K562 (cell line): ENCODE data around the gene UPP1. TPM values are rescaled to one million over a fixed set of nuclear protein-coding genes. Genes with fewer than 3 reads are reported as not detected.
A peak's percentile ranks its signal among the peaks of the same experiment; 100 is the strongest.

Experiments used
- ARID4B ChIP-seq: sonication (generic); formaldehyde crosslinking; IDR thresholded peaks from 2 replicates; pipeline ENCODE4 v1.8.0; 2022; ENCODE audit warnings: mild to moderate bottlenecking, missing genetic modification reagents
- DPF2 ChIP-seq: fragments of 450-650 bp; IDR thresholded peaks from 2 replicates; pipeline ENCODE4 v1.6.1; 2016
- ERF ChIP-seq: fragments of 450-650 bp; formaldehyde crosslinking; IDR thresholded peaks from 2 replicates; pipeline ENCODE4 v1.4.0; 2020; ENCODE audit warnings: mild to moderate bottlenecking, mixed read lengths
- FOXA1 ChIP-seq: fragments of 450-650 bp; IDR thresholded peaks from 2 replicates; pipeline ENCODE4 v1.6.1; 2016; ENCODE audit warnings: mild to moderate bottlenecking, borderline replicate concordance
- GATA2 ChIP-seq: sonication (generic); formaldehyde crosslinking; IDR thresholded peaks from 2 replicates; pipeline ENCODE4 v1.4.0; 2020; ENCODE audit warnings: mild to moderate bottlenecking, missing genetic modification reagents
- HMG20B ChIP-seq: fragments of 250-450 bp; sonication (Bioruptor Pico); IDR thresholded peaks from 2 replicates; pipeline ENCODE4 v1.5.0; 2021; ENCODE audit warnings: mild to moderate bottlenecking
- IRF1 ChIP-seq: sonication (generic); formaldehyde crosslinking; IDR thresholded peaks from 2 replicates; pipeline ENCODE4 v1.8.0; 2022; ENCODE audit warnings: missing genetic modification reagents, mild to moderate bottlenecking, borderline replicate concordance
- KDM2B ChIP-seq: fragments of 250-450 bp; sonication (Bioruptor Pico); IDR thresholded peaks from 2 replicates; pipeline ENCODE4 v1.8.0; 2021; ENCODE audit warnings: mild to moderate bottlenecking, moderate library complexity
- PCBP2 ChIP-seq: fragments of 200-400 bp; formaldehyde crosslinking; IDR thresholded peaks from 2 replicates; pipeline ENCODE4 v1.6.1; 2018; ENCODE audit warnings: low read length, low read depth, mild to moderate bottlenecking, moderate library complexity; ENCODE audit not compliant: poor library complexity, severe bottlenecking
- SMAD3 ChIP-seq: fragments of 450-650 bp; formaldehyde crosslinking; conservative IDR thresholded peaks from 2 replicates; pipeline ENCODE4 v1.4.0; 2020; ENCODE audit warnings: mild to moderate bottlenecking
- SMARCA4 ChIP-seq: fragments of 450-650 bp; IDR thresholded peaks from 2 replicates; pipeline ENCODE4 v1.6.1; 2016
- SNRNP70 ChIP-seq: fragments of 200-400 bp; formaldehyde crosslinking; optimal IDR thresholded peaks from 2 replicates; pipeline ENCODE3; 2017; ENCODE audit warnings: low read depth, low read length
- SOX6 ChIP-seq: fragments of 450-650 bp; IDR thresholded peaks from 2 replicates; pipeline ENCODE4 v1.6.1; 2014; ENCODE audit warnings: mild to moderate bottlenecking
- SP1 ChIP-seq: sonication (generic); formaldehyde crosslinking; IDR thresholded peaks from 2 replicates; pipeline ENCODE4 v1.8.1; 2022; ENCODE audit warnings: mild to moderate bottlenecking, missing genetic modification reagents
- TARDBP ChIP-seq: fragments of 450-650 bp; IDR thresholded peaks from 2 replicates; pipeline ENCODE4 v1.6.1; 2016
- TOE1 ChIP-seq, 2 experiments: fragments of 450-650 bp in 1 of 2; sonication (generic) in 1 of 2; formaldehyde crosslinking in 1 of 2; IDR thresholded peaks; 2 replicates each; pipeline versions ENCODE4 v1.7.1 to v1.8.0; 2016 to 2022; ENCODE audit warnings: borderline replicate concordance in 2 of 2, mild to moderate bottlenecking in 2 of 2, antibody characterized with exemption in 1 of 2, inconsistent platforms in 1 of 2, low read depth in 1 of 2, missing genetic modification reagents in 1 of 2, moderate library complexity in 1 of 2
- TRIM25 ChIP-seq: fragments of 450-650 bp; IDR thresholded peaks from 2 replicates; pipeline ENCODE4 v1.7.0; 2016; ENCODE audit warnings: borderline replicate concordance
- ZFP36 ChIP-seq: fragments of 150-350 bp; IDR thresholded peaks from 2 replicates; pipeline ENCODE4 v1.6.1; 2018; ENCODE audit warnings: low read length, low read depth; ENCODE audit not compliant: partially characterized antibody
- ZNF507 ChIP-seq: conservative IDR thresholded peaks from 2 replicates; pipeline ENCODE4 v1.6.1; 2017; ENCODE audit warnings: missing genetic modification characterization, missing compliant biosample characterization
- ZNF561 ChIP-seq: fragments of 450-650 bp; formaldehyde crosslinking; conservative IDR thresholded peaks from 2 replicates; pipeline ENCODE4 v1.4.0; 2020; ENCODE audit warnings: mild to moderate bottlenecking, moderate library complexity
- ZNF644 ChIP-seq: fragments of 200-800 bp; sonication (Bioruptor generic); IDR thresholded peaks from 2 replicates; pipeline ENCODE4 v1.6.1; 2016; ENCODE audit warnings: low read depth, missing genetic modification characterization, missing compliant biosample characterization
- ZNF699 ChIP-seq: fragments of 250-450 bp; sonication (Bioruptor Pico); IDR thresholded peaks from 2 replicates; pipeline ENCODE4 v1.8.0; 2021; ENCODE audit warnings: mild to moderate bottlenecking, moderate library complexity; ENCODE audit not compliant: insufficient replicate concordance
- ZNF77 ChIP-seq: fragments of 250-450 bp; sonication (Bioruptor Pico); IDR thresholded peaks from 2 replicates; pipeline ENCODE4 v1.5.0; 2020
- ZZZ3 ChIP-seq: fragments of 450-650 bp; IDR thresholded peaks from 2 replicates; pipeline ENCODE4 v1.6.1; 2016; ENCODE audit warnings: antibody characterized with exemption, mild to moderate bottlenecking, moderate library complexity
- polyA plus RNA-seq, 8 experiments: library from polyadenylated mRNA; depleted of rRNA in 4 of 8; stranded (reverse) in 5 of 8; unstranded in 3 of 8; fragments of >200 nt; fragmentation: Nextera tagmentation in 2 of 8; fragmentation: Illumina TruSeq in 1 of 8; extraction: Ambion mirVana in 2 of 8; extraction: Trizol in 1 of 8; gene quantifications; 2 replicates each; pipeline versions ENCODE4 v1.2.1 to v1.2.3, GENCODE V29; 2011 to 2014; ENCODE audit warnings: inconsistent platforms in 1 of 8, missing spikeins in 1 of 8
- total RNA-seq, 7 experiments: library from RNA; depleted of rRNA in 6 of 7; stranded (reverse); fragments of >200 nt in 6 of 7; fragmentation: Illumina TruSeq in 2 of 7; extraction: Trizol in 2 of 7; gene quantifications; 2 replicates each; pipeline versions ENCODE4 v1.2.1 to v1.2.3, GENCODE V29; 2011 to 2021; ENCODE audit warnings: low replicate concordance in 1 of 7

Gene UPP1
- total and polyA plus RNA-seq, 9 of the 15 experiments (the other 6 are each of a cell fraction or from before 2014, with no cell fraction given) = 0.38 to 2.4 (median 0.61) TPM

DNA sequence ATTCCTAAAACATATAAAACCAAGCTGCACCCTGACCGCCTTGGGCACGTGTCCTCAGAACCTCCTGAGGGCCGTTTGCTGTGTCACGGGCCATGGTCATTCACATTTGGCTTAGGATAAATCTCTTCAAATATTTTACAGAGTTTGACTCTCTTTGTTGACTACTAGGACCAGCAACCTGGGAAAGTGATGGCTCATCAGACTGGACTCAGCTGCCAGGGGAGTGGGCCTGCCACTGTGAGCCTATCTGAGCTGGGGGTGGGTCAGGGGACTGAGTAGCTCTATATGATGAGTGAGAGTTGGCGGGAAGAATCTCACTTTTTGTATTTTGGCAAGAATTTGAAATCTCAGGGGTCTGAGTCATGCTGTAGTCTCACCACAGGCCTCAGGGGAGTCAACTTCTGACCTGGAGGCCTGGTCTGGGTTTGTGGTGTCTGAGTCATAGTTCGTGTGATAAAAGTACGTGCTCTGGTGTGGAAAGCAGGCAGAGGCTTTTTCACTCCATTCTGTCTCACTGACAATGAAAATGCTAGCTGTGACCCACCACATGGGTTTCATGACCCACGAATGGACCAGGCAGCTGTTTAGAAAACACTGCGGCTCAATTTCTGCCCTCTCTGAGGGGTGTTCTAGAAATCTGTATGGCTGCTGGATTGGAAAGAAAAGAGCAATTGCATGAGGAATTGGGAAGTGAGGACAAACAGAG lies 4.2 kb upstream of the UPP1 start (continued):
- TF ChIP-seq HMG20B (CRISPR knock-in tag) = no peak
- no peak for TF ChIP-seq ZFP36
- TF ChIP-seq ZNF77 = no peak
- no peak for TF ChIP-seq ARID4B (CRISPR knock-in tag)
- TF ChIP-seq ZNF507 (tag) = no peak
- TF ChIP-seq TRIM25 = no peak
- TF ChIP-seq SP1 (CRISPR knock-in tag) = no peak
- TF ChIP-seq PCBP2 = no peak
- no peak for TF ChIP-seq ZNF699 (CRISPR knock-in tag)
- no peak for TF ChIP-seq TOE1 (IDR thresholded peaks at IDR 0.05; ENCODE audit: borderline replicate concordance)
- TF ChIP-seq TOE1 (CRISPR knock-in tag; IDR thresholded peaks at IDR 0.05; ENCODE audit: borderline replicate concordance, low read depth) = no peak
- TF ChIP-seq SMARCA4 = peak; percentile 94
- no peak for TF ChIP-seq GATA2 (CRISPR knock-in tag)
- no peak for TF ChIP-seq ZZZ3
- TF ChIP-seq SMAD3 (CRISPR knock-in tag) = no peak
- no peak for TF ChIP-seq ZNF644 (tag)
- TF ChIP-seq ZNF561 = no peak
- TF ChIP-seq TARDBP = no peak
- peak; percentile 94 for TF ChIP-seq DPF2
- peak; percentile 40; the same call in 1 of the 2 replicates for TF ChIP-seq SOX6
- TF ChIP-seq IRF1 = no peak
- TF ChIP-seq SNRNP70 = no peak
- no peak for TF ChIP-seq FOXA1
- no peak for TF ChIP-seq ERF (CRISPR knock-in tag)
- TF ChIP-seq KDM2B (CRISPR knock-in tag) = no peak
